ENCODE measurements around the gene LAMA4. TPM values are rescaled to one million over a fixed set of nuclear protein-coding genes. Genes with fewer than 3 reads are reported as not detected.

Gene LAMA4
- total and polyA plus RNA-seq, 4 experiments from 2014 or later: not detected

DNA sequence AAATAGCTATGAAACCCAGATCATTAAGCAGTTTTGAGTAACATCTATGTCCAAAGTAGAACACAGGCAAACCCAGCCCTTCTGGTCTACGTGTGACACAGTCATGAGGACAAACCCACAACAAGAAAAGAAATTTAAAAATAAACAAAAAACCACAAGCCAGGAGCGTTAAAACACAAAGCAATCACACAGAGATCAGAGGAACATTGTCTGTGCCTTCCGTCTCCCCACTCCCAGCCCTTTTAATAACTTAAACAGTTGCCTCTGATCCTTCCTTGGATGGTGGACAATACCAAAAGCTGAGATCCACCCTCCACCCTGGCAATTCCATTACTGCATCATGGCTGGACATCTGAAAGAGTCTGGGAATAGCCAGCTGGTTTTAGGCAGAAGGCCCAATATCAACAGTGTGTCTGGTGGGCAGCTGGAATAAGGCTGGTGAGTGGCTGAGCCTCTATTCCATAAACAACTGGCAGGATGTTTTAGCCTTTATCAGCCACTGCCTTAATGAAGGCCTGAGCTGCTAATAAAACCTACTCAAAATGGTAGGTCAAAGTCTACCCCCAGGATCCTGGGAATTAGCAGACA, 15.7 kb upstream of the LAMA4 start:
- CTCF ChIA-PET (ENCODE audit: partially characterized antibody): no interaction called here
- no peak for DNase-seq
- peaks cover 0 to 6% of the 10 kb centered on the region in 2 donors for H3K27me3 Mint-ChIP-seq

DNA sequence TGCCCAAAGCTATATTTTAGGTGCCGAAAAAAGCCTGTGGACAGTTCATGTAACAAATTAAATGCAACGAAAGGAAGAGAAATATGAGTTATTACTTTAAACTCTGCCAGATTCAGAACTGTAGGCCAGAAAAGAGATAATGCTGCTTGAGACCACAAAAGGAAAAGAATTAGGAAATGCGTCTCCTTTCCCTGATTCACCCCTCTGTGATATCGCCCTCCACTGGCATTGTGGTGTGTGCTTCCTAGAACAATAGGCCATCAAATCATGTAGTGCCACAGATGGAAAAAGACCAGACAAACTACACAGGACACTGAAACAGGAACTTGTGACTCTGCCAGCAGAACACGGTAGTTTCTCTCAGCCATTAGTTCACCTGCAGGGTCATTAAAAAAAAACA, 14.7 kb upstream of the LAMA4 start:
- peaks cover 0 to 9% of the 10 kb centered on the region in 2 donors for H3K27me3 Mint-ChIP-seq
- no peaks in the 10 kb centered on the region for H3K9me3 Mint-ChIP-seq
- Histone ChIP-seq H3K27ac (ENCODE audit: low read depth, low read length) (no peak overlapping the region), H3K36me3 (ENCODE audit: insufficient read depth, low read length) (no peaks in the 10 kb centered on the region), H3K4me1 (ENCODE audit: insufficient read depth, low read length) (no peaks in the 10 kb centered on the region), H3K27me3 (ENCODE audit: insufficient read depth, low read length) (no peaks in the 10 kb centered on the region), H3K4me3 (ENCODE audit: low read length in 2 of 2) (no peak overlapping the region), H3K9me3 (ENCODE audit: control insufficient read depth in 1 of 2, low read length in 2 of 2) (no peaks in the 10 kb centered on the region)
- no peaks in the 10 kb centered on the region for H3K36me3 Mint-ChIP-seq
- CTCF ChIA-PET (ENCODE audit: partially characterized antibody): no interaction called here
- no peak for DNase-seq
- no peak overlapping the region for H3K4me3 Mint-ChIP-seq
- no peak overlapping the region for H3K27ac Mint-ChIP-seq
- H3K4me1 Mint-ChIP-seq: peaks cover 2 to 10% (median 6%) of the 10 kb centered on the region in 4 donors
- intact Hi-C loops (cut with micrococcal nuclease): no loop called here
- POLR2A ChIA-PET (ENCODE audit: partially characterized antibody): no interaction called here

More for the DNA sequence above, 15.7 kb upstream of the LAMA4 start:
- Mint-ChIP-seq H3K36me3 (no peaks in the 10 kb centered on the region), H3K4me1 (peaks cover 2 to 10% (median 6%) of the 10 kb centered on the region in 4 donors), H3K4me3 (no peak overlapping the region), H3K27ac (no peak overlapping the region), H3K9me3 (no peaks in the 10 kb centered on the region)
- POLR2A ChIA-PET (ENCODE audit: partially characterized antibody): no interaction called here
- Histone ChIP-seq H3K4me3 (ENCODE audit: low read length in 2 of 2) (no peak overlapping the region), H3K4me1 (ENCODE audit: insufficient read depth, low read length) (no peaks in the 10 kb centered on the region), H3K36me3 (ENCODE audit: insufficient read depth, low read length) (no peaks in the 10 kb centered on the region), H3K9me3 (ENCODE audit: control insufficient read depth in 1 of 2, low read length in 2 of 2) (no peaks in the 10 kb centered on the region), H3K27me3 (ENCODE audit: insufficient read depth, low read length) (no peaks in the 10 kb centered on the region), H3K27ac (ENCODE audit: low read depth, low read length) (no peak overlapping the region)
- intact Hi-C loops (cut with micrococcal nuclease): no loop called here

DNA sequence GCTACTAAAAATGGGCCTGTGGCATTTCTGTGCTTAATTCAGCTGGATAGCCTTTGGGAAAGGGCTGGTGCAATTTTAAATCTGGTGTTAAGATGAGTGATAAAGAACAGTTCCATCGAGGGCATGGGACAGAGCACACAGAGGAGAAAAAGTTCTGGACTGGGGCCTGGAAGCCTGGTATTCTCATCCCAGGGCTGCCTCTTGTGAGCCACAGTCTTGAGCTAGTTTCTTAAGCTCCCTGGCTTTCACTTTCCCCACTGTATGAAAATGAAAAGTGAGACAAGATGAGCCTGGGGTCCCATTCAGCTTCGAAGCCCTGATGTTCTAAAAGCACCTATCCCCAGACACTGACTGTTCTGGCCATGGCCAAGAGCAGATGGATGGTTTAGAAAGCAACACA, 14.3 kb upstream of the LAMA4 start:
- Histone ChIP-seq H3K27me3 (ENCODE audit: insufficient read depth, low read length) (no peaks in the 10 kb centered on the region), H3K4me3 (ENCODE audit: low read length in 2 of 2) (no peak overlapping the region), H3K9me3 (ENCODE audit: control insufficient read depth in 1 of 2, low read length in 2 of 2) (no peaks in the 10 kb centered on the region), H3K27ac (ENCODE audit: low read depth, low read length) (no peak overlapping the region), H3K36me3 (ENCODE audit: insufficient read depth, low read length) (no peaks in the 10 kb centered on the region), H3K4me1 (ENCODE audit: insufficient read depth, low read length) (no peaks in the 10 kb centered on the region)
- ChIA-PET POLR2A (ENCODE audit: partially characterized antibody) (no interaction called here), CTCF (ENCODE audit: partially characterized antibody) (interaction anchor here (0.9 kb wide), 1 partner anchor 13 kb away, joined by 3 read pairs; no protein-coding TSS in a partner anchor)
- Mint-ChIP-seq H3K9me3 (no peaks in the 10 kb centered on the region), H3K27me3 (peaks cover 0 to 8% of the 10 kb centered on the region in 2 donors), H3K4me1 (peaks cover 2 to 10% (median 6%) of the 10 kb centered on the region in 4 donors), H3K36me3 (no peaks in the 10 kb centered on the region), H3K4me3 (no peak overlapping the region), H3K27ac (no peak overlapping the region)
- DNase-seq: no peak
- intact Hi-C loops (cut with micrococcal nuclease): no loop called here

DNA sequence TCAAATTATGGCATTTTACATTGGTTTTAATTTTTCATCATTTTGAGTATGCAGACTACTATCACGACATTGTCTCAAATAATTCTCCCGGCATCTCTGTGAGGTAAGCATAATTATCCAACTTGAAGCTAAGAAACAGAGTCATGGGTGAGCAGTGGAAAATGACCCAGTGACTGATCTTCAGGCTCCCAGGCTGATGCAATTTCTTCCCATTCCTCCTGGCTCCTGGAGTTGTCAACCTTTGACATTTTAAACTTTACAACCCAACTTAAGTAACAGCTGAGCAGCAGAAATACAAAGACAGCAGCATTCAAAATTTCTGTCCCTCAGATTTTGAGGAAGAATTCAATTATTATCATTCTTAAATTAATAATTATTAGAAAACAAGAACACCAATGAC, 13.7 kb upstream of the LAMA4 start:
- DNase-seq: no peak
- peaks cover 0 to 6% of the 10 kb centered on the region in 2 donors for H3K27me3 Mint-ChIP-seq
- no peak overlapping the region for H3K27ac Mint-ChIP-seq
- H3K4me1 ChIP-seq (ENCODE audit: insufficient read depth, low read length): no peaks in the 10 kb centered on the region
- H3K4me3 Mint-ChIP-seq: no peak overlapping the region
- CTCF ChIA-PET (ENCODE audit: partially characterized antibody): interaction anchor here (0.9 to 1.2 kb wide), 2 partner anchors 8 to 13 kb away, joined by 3 read pairs; no protein-coding TSS in a partner anchor
- H3K4me1 Mint-ChIP-seq: peaks cover 2 to 10% (median 6%) of the 10 kb centered on the region in 4 donors
- no peaks in the 10 kb centered on the region for H3K9me3 Mint-ChIP-seq
- no peaks in the 10 kb centered on the region for H3K36me3 ChIP-seq (ENCODE audit: insufficient read depth, low read length)
- POLR2A ChIA-PET (ENCODE audit: partially characterized antibody): no interaction called here
- H3K9me3 ChIP-seq (ENCODE audit: control insufficient read depth in 1 of 2, low read length in 2 of 2): no peaks in the 10 kb centered on the region
- intact Hi-C loops (cut with micrococcal nuclease): no loop called here
- H3K4me3 ChIP-seq (ENCODE audit: low read length in 2 of 2): no peak overlapping the region
- no peaks in the 10 kb centered on the region for H3K27me3 ChIP-seq (ENCODE audit: insufficient read depth, low read length)
- H3K36me3 Mint-ChIP-seq: no peaks in the 10 kb centered on the region
- no peak overlapping the region for H3K27ac ChIP-seq (ENCODE audit: low read depth, low read length)

DNA sequence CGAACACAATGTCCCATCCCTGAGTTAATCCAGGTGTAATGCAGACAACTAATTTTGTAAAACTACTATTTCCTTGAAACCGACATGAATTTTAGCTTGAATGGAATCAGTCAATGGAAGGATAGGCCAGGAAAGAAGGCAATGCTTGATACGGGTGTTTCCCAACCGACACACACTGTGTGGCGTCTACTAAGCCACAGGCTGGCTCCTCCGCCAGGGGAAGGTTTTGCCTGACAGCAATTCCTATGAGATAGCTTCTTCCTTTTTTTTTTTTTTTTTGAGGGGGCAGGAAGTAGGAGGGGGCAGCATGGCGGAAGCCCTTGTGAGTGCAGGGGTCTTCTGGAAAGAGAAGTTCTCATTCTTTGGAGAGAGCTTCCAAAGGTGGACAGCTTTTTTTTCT, 12.0 kb upstream of the LAMA4 start:
- no peak for DNase-seq
- no peak overlapping the region for H3K4me3 Mint-ChIP-seq
- no peaks in the 10 kb centered on the region for H3K36me3 Mint-ChIP-seq
- peaks cover 0 to 3% of the 10 kb centered on the region in 2 donors for H3K27me3 Mint-ChIP-seq
- no peaks in the 10 kb centered on the region for H3K9me3 ChIP-seq (ENCODE audit: control insufficient read depth in 1 of 2, low read length in 2 of 2)
- H3K27ac ChIP-seq (ENCODE audit: low read depth, low read length): no peak overlapping the region
- H3K9me3 Mint-ChIP-seq: no peaks in the 10 kb centered on the region
- POLR2A ChIA-PET (ENCODE audit: partially characterized antibody): interaction anchor here (0.6 kb wide), 1 partner anchor 20 kb away, joined by 3 read pairs; no protein-coding TSS in a partner anchor
- H3K4me1 ChIP-seq (ENCODE audit: insufficient read depth, low read length): no peaks in the 10 kb centered on the region
- H3K4me3 ChIP-seq (ENCODE audit: low read length in 2 of 2): no peak overlapping the region
- peaks cover 2 to 10% (median 6%) of the 10 kb centered on the region in 4 donors for H3K4me1 Mint-ChIP-seq
- no peaks in the 10 kb centered on the region for H3K27me3 ChIP-seq (ENCODE audit: insufficient read depth, low read length)
- intact Hi-C loops (cut with micrococcal nuclease): no loop called here
- CTCF ChIA-PET (ENCODE audit: partially characterized antibody): interaction anchor here (0.6 kb wide), 1 partner anchor 1254 kb away, joined by 3 read pairs; no protein-coding TSS in a partner anchor
- no peaks in the 10 kb centered on the region for H3K36me3 ChIP-seq (ENCODE audit: insufficient read depth, low read length)
- H3K27ac Mint-ChIP-seq: no peak overlapping the region

DNA sequence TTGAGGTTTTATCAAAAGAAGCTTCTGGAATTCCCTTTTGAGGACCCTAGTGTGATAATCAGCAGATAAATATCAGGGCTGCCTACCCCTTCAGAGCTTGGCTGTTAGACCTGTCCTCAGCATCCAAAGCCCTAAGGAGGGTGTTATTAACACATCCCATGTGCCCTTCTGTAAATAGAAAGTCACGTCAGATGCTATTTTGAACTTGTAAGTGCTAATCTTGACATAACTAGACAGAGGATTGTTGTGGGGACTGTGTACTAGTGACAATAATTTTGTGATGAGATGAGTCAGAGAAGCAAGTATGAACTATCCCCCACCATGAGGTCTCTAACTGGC, 4.9 kb upstream of the LAMA4 start:
- DNase-seq: no peak
- Histone ChIP-seq H3K4me1 (ENCODE audit: insufficient read depth, low read length) (peaks cover 2% of the 10 kb centered on the region), H3K4me3 (ENCODE audit: low read length in 2 of 2) (no peak overlapping the region), H3K27me3 (ENCODE audit: insufficient read depth, low read length) (no peaks in the 10 kb centered on the region), H3K9me3 (ENCODE audit: control insufficient read depth in 1 of 2, low read length in 2 of 2) (no peaks in the 10 kb centered on the region), H3K36me3 (ENCODE audit: insufficient read depth, low read length) (no peaks in the 10 kb centered on the region), H3K27ac (ENCODE audit: low read depth, low read length) (no peak overlapping the region)
- Mint-ChIP-seq H3K27ac (no peak overlapping the region), H3K9me3 (peaks cover 0 to 2% (median 0%) of the 10 kb centered on the region in 8 donors), H3K4me1 (peaks cover 2 to 6% (median 4%) of the 10 kb centered on the region in 4 donors), H3K4me3 (no peak overlapping the region), H3K36me3 (no peaks in the 10 kb centered on the region), H3K27me3 (peaks cover 14 to 17% of the 10 kb centered on the region in 2 donors)
- ChIA-PET POLR2A (ENCODE audit: partially characterized antibody) (no interaction called here), CTCF (ENCODE audit: partially characterized antibody) (no interaction called here)
- intact Hi-C loops (cut with micrococcal nuclease): no loop called here

DNA sequence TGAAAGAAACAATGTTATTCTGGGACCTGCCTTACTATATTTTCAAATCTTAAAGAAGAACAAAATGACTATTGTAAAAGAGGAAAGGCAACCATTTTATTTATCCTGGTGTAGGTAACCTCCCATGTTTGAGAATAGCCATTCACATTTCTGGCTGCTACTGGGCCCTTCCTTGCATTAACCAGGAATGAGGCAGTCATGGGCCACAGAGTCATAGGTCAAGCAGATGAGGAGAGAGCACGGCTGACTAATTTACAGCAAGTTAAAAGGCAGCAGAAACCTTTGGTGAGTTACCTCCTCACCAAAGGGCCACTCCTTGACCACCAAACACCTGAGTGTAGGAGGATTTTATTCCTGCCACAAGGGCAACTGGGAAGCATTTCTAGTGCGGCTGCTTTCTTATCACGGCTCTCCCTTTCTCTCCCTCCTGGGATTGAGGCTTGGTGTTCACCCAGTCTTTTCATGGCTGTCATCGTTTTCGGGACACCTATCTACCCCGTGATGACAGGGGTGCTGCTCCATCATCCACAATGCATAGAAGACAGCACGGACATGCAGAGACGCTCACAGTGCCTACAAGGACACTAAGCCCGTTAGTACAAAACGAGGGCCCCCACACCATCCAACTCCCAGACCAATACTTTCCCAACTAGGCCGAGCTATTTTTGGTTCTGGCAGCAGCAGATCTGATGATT, 4.4 kb upstream of the LAMA4 start:
- Mint-ChIP-seq H3K9me3 (peaks cover 0 to 2% (median 0%) of the 10 kb centered on the region in 8 donors), H3K4me1 (peaks cover 2 to 11% (median 9%) of the 10 kb centered on the region in 4 donors), H3K27me3 (peaks cover 19 to 21% of the 10 kb centered on the region in 2 donors), H3K36me3 (no peaks in the 10 kb centered on the region), H3K4me3 (no peak overlapping the region), H3K27ac (no peak overlapping the region)
- H3K36me3 ChIP-seq (ENCODE audit: insufficient read depth, low read length): no peaks in the 10 kb centered on the region
- no peaks in the 10 kb centered on the region for H3K27me3 ChIP-seq (ENCODE audit: insufficient read depth, low read length)
- no peak overlapping the region for H3K27ac ChIP-seq (ENCODE audit: low read depth, low read length)
- H3K9me3 ChIP-seq (ENCODE audit: control insufficient read depth in 1 of 2, low read length in 2 of 2): no peaks in the 10 kb centered on the region
- ChIA-PET POLR2A (ENCODE audit: partially characterized antibody) (no interaction called here), CTCF (ENCODE audit: partially characterized antibody) (no interaction called here)
- peaks cover 7% of the 10 kb centered on the region for H3K4me1 ChIP-seq (ENCODE audit: insufficient read depth, low read length)
- intact Hi-C loops (cut with micrococcal nuclease): no loop called here
- no peak overlapping the region for H3K4me3 ChIP-seq (ENCODE audit: low read length in 2 of 2)
- no peak for DNase-seq
